SHP77 treated with DMSO at 0.1 percent for 48 hours (cell line): ENCODE measurements around the gene PGBD5.

Experiments
- DNase-seq: peaks from one replicate; lab custom pipeline; 2025; lab: John Stamatoyannopoulos, UW

Gene PGBD5

DNA sequence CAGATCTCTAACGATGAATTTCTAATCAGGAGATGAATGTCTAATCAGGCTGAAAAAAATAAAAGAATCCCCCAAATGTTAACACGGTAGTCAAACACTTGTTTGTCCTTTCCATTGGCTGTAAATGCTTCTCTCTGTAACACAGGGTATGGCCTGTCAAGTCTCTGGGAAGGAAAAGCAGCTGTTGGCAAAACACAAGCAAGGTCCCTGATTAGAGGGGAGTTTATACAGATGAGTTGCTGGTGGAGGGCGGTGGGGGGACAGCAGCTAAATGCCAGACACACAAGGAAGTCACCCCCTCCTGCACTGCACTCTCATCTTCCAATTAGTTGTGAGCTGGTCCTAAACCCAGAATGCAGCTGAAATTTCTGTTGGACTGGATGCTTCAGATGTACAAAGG is 51.0 kb downstream of the PGBD5 start:
- DNase-seq, result no peak

DNA sequence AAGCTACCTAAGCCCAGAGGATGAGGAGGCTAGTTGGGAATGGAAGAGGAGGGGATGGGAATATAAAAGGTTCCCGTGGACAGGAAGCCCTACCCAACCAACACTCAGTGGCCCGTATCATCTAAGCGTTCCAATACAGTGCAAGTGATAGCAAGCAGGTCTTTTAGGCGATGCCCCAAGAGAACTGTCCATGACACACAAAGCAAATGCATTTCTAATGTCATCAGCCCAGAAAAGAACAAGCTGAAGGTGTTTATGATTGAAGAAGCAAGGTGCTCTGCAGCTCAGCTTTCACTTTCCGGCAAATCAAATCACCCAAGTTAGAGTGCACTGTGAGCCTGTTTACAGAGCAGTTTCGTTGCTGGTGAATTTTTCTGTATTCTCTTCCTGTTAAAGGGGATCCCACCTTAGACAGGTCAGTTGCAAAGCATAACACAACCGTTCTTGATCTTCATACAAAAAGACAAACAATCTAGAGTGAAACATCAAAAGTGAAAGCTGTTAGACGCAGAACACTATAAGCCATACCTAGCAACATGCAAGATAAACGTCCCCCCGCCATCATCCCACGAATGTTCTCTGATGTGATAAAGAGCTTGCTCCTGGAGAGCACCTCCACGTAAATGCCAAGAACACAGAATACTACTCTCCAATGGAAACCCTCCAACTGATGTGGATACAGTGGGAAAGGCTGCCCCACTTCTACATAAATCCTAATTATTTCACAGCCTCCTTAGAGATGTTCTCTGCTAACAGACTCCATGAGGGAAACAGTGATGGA is 54.0 kb downstream of the PGBD5 start:
- DNase-seq, result no peak

DNA sequence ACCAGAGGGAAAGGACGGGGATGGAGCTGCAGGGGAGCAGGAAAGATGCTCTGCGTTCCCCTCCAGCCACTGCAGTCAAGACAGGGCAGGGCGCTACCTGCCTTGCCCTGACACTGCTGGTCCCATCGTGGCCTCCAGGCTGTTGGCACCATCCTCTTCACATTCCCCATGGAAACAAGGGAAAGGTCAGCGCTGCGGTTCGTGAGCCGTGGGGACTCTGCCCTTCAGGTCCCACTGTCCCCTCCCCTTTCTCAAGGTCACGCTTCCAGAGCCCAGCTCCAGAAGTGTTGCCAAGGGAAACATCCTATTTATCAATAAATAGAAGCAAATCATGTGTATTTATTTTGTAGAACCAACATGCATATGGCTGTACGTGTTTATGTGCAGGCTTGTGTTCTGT is 56.0 kb downstream of the PGBD5 start:
- no peak for DNase-seq

DNA sequence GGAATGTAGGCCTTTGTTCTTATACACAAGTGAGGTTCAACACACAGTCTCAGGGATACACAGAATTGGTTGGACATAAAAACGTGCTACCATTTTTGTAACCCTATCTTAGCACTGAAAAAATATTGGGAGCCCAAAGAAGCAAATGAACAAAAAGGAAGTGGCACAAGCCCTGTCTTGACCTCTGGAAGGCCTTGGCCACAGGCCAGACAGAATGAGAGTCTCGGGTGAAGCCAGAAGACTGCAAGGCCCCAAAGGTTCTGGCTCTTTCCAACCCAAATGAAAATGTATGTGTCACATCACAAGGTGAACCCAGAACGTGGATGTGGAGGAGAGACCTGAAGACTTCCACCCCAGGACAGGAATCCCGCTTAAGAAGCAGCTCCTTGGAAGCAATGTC is 57.3 kb downstream of the PGBD5 start:
- DNase-seq, result no peak

DNA sequence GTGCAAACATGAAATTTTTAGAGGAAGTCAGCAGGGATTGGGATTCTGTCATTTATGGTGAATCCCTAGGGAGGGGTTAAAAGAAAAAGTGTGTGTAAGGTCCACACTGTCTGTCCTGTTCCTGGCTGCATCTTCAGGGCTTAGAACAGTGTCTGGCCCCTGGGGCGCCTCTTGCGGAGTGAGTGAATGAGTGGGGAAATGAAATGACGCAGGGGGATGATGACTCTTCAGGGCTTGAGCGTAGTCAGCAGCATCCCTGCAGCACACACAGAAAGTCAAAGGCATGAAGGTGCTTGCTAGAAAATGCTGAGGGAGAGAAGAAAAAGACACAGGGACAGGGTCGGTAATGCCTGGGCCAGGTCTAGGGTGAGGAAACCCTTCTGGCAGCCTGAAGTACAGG is 57.8 kb downstream of the PGBD5 start:
- DNase-seq, result no peak

DNA sequence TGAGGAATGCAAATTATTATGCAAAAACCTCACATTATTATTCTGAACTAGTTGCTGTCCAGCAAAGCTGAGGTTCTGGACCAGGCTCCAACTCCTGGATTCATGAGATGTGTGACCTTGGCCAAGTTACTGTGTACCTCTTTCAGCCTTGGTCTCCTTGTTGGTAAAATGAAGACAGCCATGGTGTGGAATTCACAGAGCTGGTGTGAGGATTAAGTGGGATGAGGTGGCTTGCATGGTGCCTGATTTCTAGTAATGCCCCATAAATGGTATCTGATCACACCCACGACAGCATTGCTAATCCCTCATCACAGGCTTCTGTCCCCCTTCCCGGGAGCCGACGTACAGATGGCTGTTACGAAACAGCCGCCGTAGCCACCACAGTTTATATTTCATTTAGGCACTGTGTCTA is 59.6 kb downstream of the PGBD5 start:
- DNase-seq, result no peak

DNA sequence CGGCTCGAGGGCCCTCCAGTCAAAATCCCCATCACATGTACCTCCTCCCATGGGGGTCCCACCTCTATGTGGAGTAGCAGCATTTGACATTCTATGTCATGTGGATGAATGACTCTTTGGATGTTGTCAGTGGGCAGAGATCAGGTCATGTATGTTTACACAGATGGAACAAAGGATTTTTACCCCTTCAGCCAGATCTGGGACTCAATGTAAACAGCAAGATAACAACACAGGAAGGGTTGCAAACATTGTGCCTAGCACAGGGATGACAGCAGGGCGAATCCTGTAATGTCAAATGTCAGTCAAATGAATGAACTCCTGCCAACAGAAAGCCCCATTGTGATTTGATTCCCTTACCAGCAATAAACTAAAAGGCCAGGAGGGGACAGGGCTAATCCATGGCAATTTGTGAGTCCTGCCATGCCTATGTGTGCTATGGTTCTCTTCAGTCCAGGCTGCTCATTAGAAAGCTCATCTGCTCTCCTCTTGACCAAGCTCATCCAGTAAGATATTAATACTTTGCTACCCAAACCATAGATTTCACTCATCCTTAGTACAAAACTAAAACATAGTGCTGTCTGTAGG is 60.3 kb downstream of the PGBD5 start:
- no peak for DNase-seq

DNA sequence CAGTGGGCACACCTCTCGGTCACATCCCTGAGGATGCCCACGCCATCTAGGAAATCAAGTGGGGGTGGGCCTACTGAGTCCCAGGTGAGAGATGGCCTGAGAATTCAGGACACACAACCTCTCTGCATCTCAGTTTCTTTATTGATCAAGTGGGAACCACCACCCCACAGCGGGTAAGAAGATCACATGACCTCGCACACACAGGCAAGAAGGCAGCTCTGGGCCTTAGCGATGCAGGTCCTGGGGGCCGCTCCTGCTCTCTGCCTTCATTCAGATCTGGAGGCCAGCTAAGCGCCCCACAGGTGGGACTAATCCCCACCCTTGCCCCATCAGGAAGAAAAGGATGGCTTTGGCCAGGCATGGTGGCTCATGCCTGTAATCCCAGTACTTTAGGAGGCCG is 63.2 kb downstream of the PGBD5 start:
- DNase-seq, result no peak

DNA sequence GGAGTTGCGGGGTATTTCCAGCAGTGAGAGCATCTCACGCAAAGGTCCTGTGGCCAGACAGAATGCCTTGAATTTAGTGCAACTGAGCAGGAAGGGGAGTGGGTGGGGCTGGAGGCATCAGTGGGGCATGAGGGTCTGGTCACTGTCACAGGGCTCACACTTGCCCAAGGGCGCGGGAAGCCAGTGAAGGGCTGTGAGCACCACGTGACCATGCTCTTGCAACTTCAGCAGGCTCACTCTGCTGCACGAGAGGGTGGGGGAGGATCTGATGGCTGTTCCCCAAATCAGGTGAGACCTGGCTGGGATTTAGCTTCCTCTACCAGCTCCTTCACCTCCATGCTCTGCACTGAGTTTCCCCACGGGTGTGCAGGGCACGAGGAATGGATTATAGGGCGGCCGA is 64.2 kb downstream of the PGBD5 start:
- no peak for DNase-seq

DNA sequence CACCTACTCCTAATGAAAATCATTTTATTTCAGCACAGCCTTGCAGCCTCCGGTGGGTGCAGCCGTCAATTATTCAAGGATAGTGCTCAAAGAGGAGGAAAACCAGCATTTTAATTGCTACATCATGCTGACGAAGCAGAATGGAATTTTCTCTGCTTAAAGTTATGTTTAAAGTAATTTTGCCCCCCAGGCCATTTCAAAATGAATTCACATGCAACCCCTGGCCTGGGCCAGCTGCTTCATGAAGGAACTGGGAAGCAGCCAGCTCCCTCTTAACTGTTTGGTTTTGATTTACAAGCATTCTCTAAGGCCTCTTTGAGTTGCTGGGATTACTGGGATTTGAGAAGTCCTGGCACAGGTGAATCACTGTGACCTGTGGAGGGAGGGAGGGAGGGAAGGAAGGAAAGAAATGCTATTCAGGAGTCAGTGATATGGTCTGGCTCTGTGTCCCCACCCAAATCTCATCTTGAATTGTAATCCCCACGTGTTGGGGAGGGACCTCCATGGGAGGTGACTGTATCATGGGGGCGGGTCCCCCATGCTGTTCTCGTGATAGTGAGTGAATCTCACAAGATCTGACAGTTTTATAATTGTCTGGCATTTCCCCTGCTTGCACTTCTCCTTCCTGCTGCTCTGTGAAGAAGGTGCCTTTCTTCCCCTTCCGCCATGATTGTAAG is 66.0 kb downstream of the PGBD5 start:
- no peak for DNase-seq

DNA sequence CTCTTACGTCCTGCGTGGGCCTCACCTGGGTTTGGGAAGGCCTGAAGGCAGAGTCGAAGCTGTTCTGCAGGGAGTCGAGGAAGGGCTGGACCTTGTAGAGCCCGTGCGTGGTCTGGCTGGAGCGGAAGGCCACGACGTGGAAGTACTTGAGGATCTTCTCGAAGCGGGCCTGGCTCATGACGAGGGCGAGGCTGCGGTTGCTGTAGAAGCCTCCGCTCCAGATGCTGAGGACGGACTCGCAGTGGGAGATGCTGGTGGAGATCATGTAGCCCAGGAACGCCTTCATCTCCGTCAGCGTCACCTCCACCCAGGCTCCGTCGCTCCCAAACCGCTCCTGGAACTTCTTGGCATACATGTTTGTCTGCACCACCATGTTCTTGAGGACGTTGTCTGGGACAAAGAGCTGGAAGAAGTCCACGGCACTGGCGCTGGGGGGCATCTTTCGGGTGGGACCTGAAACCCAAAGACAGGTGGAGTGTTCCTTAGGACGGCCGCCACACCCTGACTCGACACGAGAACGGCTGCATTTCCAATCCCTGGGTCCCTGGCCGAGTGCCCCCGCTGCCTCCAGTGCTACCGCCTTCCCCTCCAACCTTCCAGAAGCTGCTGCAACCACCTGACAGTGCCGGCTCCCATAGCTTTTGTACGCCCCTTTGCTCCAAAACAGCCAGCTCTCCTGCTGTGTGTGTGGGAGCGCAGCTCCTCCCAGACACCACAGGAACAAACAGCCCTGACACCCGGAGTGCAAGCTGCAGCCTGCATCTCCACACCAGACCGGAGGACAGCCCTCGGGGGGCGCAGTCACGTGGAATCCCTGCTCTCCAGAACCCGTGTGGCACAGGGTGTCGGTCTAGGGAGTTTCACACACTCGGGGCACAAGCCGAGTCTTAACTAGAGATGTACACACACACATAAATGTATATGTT is 69.0 kb downstream of the PGBD5 start:
- DNase-seq, result no peak

DNA sequence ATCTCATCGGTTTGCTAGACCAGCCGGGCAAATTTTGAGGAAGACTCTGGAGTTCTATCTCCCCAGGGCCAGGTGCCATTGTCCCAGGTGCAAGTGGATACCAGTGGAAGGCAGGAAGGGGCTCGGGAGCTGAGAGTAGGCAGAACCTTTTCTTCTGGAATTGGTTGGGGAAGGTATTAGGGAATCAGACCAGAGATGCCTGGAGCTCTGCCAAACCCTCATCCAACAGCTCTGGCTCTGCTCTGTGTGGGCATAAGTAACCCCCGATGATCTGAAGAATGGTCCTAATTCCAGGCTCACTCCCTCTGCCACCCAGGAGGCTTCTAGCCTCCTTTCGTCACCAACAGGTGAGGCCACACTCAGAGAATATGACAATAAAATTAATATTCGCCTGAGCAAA is 69.9 kb downstream of the PGBD5 start:
- DNase-seq, result no peak

DNA sequence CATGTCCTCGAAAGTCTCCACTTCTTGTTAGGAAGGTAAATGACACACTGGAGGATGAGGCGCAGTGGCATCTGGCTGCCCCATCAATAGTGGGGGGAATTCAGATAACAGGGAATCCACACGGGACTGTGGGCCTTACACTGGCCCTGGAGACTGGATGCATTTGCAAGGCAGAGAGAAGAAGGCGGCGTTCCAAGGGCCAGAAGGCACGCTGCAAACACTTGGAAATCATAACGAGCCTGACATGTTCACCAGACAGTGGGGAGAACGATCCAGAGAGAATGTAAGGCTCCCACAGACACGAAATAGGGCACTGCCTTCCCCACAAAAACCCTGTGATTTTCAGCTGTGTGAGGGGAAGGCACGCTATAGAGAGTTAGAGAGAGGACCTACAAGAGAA is 70.5 kb downstream of the PGBD5 start:
- no peak for DNase-seq

DNA sequence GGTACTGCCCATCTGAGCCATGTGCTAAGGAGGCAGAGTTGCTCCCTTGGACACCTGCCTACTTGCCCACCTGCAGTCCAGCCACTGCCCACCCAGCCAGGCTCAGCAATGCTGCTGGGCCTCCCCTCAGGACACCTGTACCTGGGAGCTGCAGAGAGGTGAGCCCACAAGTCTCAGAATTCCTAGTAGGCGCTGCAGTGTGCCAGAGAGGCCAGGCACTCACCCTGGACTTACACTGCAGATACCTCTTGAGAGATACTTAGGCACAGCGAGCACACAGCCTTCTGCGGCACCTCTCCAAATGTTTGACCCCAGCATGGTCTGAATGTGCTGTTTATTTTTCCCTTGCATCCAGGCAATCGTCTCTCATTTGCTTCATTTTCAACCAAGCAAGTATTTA is 71.0 kb downstream of the PGBD5 start:
- no peak for DNase-seq

DNA sequence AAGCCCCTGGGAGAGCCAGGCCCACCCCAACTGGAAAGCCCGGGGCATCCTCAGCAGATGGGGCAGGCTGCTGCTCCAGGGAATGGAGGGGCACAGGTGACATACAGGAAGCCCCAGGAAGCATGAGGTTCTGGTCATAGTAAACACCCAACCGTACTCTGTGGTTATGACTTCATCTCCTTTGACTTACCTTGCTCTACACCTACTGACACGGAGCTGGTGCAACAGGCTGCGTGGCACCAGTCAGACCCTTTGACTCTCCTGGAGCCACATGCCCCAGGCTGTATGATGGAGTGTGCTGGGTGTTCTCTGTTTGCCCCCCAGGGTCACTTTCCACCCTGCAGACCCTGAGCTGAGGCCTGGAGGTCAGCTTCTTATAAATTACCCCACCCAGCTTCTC is 72.1 kb downstream of the PGBD5 start:
- DNase-seq, result no peak

DNA sequence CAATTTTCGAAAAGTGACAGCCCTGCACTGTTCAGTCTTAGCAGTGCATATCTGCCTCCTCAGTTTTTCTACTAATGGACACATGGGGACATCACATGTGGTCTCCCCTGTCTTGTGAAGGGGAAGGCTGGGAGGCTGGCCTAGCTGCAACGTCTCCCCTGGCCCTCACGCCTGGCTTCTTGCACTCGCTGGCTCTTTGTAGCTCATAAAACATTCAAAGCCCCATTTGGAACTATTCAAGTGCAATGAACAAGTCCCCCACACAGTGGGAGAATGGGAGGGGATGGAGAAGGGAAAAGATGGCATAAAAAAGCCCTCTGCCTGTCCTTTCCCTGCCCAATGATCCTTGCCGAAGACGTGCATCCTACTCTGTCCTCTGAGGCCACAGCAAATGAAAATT is 73.6 kb downstream of the PGBD5 start:
- DNase-seq, result no peak

DNA sequence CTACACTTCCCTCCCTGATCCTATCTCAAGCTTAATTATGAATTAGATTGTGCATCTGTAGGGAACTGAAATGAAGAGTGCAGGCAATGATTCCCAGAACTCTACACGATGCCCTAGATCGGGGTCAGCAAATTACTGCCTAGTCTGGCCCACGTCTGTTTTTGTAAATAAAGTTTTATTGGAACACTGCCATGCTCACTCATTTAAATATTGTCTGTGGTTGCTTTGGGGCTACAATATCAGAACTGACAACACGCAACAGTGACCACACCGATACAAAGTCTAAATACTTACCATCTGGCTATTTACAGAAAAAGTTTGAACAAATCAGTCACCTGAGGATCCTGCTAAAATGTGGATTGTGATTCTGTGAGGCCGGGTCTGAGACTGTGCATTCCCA is 74.1 kb downstream of the PGBD5 start:
- DNase-seq, result no peak

DNA sequence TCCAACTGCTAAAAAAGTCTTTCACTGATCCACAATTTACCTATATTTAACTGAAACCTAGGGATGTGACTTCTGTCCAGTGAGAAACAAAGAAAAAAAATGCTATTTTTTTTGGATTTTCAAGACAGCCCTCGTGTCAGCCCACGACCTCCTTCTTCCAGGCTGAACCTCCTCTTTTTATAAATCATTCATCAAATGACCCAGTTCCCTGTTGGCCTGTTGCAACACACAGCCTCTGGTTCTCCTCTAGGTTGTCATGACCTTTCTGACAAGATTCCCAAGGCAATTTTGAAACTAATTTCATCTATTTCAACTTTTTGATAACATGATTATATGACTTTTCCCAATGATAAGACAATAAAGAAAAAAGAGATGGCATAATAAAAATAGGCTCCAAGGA is 74.6 kb downstream of the PGBD5 start:
- DNase-seq, result no peak

DNA sequence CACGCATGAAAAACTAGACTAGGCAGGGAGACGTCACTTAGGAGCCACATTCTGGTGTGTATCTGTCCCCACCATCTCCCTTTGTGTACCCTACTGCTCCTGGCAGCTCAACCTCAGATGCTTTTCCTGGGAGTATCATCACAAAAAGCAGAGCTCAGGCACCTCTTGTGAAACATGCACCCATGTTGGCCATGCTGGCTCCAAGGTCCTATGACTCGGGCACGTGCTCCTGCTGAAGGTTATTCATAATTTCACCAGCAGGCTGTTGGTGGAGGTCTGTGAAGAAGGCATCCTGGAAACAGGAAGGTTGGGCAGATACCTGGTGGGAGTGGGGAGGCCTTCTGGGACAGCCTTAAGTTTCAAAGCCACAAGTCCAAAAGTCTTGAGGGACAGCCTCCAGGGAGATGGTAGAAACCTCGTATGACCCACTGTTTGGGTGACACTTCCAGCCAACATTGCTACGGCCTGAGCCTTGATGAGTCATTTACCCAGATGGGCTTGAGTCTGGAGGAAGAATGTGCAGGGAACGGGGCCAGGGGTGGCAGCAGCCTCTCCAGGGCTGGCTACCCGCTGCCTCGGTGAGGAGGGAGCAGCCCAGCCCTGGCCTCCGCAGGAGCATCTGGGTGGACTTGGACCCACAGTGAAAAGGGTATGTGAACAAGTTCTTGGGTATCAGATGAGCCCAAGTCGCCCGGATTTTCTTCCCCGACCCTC is 75.8 kb downstream of the PGBD5 start:
- DNase-seq, result no peak

DNA sequence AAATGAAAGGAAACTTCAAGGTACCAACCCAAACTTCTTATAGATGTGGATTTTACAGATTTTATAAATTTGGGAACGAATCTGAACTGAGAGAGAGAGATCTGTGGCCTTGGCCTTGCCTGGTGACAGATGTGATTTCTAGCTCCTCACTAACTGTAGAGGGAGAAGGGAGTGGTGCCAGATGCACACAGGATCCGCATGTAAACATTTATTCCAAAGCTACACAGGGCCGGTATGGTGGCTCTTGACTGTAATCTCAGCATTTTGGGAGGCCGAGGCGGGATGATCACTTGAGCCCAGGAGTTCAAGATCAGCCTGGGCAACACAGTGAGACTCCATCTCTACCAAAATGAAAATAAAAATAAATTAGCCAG is 77.1 kb downstream of the PGBD5 start:
- DNase-seq, result no peak

DNA sequence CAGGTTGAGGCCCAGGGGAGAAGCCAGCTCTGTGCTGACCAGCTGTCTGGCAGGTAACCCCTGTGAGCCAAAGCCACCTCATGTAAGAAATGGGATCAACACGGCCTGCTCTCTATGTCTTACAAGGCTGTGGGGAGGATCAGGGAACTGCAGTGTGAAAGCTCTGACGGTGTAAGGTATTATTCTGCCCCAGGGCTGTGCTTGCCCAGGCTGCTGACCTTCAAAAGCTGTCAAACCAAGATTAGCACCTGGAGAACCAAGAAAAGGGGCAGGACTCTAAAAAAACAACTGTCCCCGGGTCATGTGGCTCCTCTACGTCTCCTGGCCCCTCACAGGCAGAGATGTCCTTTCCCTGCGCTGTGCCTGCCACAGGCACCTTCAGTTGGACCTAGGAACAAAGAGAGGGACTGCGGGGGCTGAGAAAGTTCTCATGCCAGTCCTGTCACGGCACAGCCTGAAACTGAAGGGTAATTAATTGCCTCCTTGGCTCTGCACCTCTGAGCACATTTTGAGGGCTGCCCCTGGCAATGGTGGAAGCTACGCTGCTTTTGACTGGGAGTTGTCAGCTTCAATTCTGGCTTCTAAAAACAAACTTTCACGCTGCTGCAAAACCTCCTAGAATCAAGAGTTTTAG is 77.6 kb downstream of the PGBD5 start:
- DNase-seq, result no peak
